HG02885 (cell line): ENCODE data around the gene RASGEF1C.

Experiments
- ATAC-seq: cut with Tn5 transposase; IDR thresholded peaks from one replicate; pipeline ENCODE4 v1.9.1; 2021; ENCODE audit warnings: mild to moderate bottlenecking; ENCODE audit not compliant: unreplicated experiment, poor library complexity

Gene RASGEF1C

GRCh38 chr5:180138976-180139730, 69.9 kb downstream of the RASGEF1C start:
- ATAC-seq: no peak

GRCh38 chr5:180138214-180138975, 70.6 kb downstream of the RASGEF1C start:
- ATAC-seq: no peak

- no peak for ATAC-seq
These were observed 71.4 kb downstream of the RASGEF1C start for GRCh38 chr5:180137401-180138213.

GRCh38 chr5:180136630-180137381, 72.2 kb downstream of the RASGEF1C start:
- ATAC-seq: no peak

- ATAC-seq: no peak
These were observed 72.9 kb downstream of the RASGEF1C start for GRCh38 chr5:180135967-180136629.

- no peak for ATAC-seq
These were observed 73.7 kb downstream of the RASGEF1C start for GRCh38 chr5:180135128-180135955.

GRCh38 chr5:180133971-180134508, 75.0 kb downstream of the RASGEF1C start:
- no peak for ATAC-seq

- ATAC-seq: no peak
These were observed 75.5 kb downstream of the RASGEF1C start for GRCh38 chr5:180133551-180133950.

GRCh38 chr5:180133060-180133459, 76.0 kb downstream of the RASGEF1C start:
- ATAC-seq: no peak

GRCh38 chr5:180130876-180131740, 77.9 kb downstream of the RASGEF1C start:
- no peak for ATAC-seq

GRCh38 chr5:180130291-180130869, 78.6 kb downstream of the RASGEF1C start:
- no peak for ATAC-seq

- no peak for ATAC-seq
These were observed 79.5 kb downstream of the RASGEF1C start for GRCh38 chr5:180129291-180130190.

- ATAC-seq: no peak
These were observed 80.2 kb downstream of the RASGEF1C start for GRCh38 chr5:180128671-180129261.

- ATAC-seq: no peak
These were observed 81.0 kb downstream of the RASGEF1C start for GRCh38 chr5:180127682-180128670.
